GM10248 (cell line): ENCODE data around the gene GALNT2.

Experiments
- CTCF ChIA-PET: fragments of 300-600 bp; sonication (Branson Sonifier 250); formaldehyde crosslinking; extraction: SDS; loops from one replicate; lab custom pipeline; 2021; ENCODE audit warnings: antibody characterized with exemption; lab: Yijun Ruan, JAX
- POLR2A ChIA-PET: fragments of 350-650 bp; sonication (Branson Sonifier 250); formaldehyde crosslinking; extraction: SDS; loops from one replicate; lab custom pipeline; 2020; ENCODE audit warnings: antibody characterized with exemption; lab: Yijun Ruan, JAX
- DNase-seq: peaks from one replicate; pipeline ENCODE4 v3.0.0; 2012; ENCODE audit errors: extremely low spot score
- TF ChIP-seq, protein P1 (sequence below): IDR thresholded peaks from 2 replicates; pipeline ENCODE4 v1.5.1; 2012; ENCODE audit warnings: mild to moderate bottlenecking, low read depth; ENCODE audit errors: extremely low read depth, missing control alignments, control extremely low read depth

GALNT2 gene

DNA sequence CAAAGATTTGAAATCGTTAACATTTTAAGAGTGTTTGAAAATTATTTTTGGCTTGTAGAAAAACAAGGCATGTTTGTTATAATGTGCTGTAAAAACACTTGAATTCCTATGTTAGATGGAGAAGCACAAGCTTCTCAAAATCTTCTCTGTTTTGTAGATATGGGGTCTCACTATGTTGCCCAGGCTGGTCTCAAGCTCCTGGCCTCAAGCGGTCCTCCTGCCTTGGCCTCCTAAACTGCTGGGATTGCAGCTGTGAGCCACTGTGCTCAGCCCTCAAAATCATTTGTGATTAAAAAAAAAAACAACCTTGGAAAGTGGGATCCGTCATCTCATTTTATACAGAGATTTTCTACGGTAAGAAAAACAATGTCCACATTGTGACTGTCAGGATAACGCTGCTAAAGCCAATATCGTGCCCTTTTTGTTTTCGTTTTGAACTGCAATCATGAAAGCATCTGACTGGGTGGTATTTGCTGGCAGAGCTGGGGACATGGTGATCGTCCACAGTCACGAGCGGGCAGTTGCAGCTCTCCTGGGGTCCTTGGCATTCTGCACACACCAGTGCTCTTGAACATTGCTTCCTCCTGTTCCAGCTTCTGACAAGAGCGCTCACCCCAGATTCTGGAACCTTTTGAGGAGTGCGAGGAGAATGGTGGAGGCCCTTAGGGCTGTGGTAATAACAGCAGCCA is 246.6 kb downstream of the GALNT2 start:
- no peak for DNase-seq
- TF ChIP-seq, protein P1, sequence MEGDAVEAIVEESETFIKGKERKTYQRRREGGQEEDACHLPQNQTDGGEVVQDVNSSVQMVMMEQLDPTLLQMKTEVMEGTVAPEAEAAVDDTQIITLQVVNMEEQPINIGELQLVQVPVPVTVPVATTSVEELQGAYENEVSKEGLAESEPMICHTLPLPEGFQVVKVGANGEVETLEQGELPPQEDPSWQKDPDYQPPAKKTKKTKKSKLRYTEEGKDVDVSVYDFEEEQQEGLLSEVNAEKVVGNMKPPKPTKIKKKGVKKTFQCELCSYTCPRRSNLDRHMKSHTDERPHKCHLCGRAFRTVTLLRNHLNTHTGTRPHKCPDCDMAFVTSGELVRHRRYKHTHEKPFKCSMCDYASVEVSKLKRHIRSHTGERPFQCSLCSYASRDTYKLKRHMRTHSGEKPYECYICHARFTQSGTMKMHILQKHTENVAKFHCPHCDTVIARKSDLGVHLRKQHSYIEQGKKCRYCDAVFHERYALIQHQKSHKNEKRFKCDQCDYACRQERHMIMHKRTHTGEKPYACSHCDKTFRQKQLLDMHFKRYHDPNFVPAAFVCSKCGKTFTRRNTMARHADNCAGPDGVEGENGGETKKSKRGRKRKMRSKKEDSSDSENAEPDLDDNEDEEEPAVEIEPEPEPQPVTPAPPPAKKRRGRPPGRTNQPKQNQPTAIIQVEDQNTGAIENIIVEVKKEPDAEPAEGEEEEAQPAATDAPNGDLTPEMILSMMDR, result no peak
- CTCF ChIA-PET, result interaction anchor here (2.8 kb wide), 1 partner anchor 652 kb away, joined by 9 read pairs; no protein-coding TSS in a partner anchor
- POLR2A ChIA-PET, result interaction anchor here (0.6 kb wide), 1 partner anchor 203 kb away, joined by 3 read pairs; no protein-coding TSS in a partner anchor

DNA sequence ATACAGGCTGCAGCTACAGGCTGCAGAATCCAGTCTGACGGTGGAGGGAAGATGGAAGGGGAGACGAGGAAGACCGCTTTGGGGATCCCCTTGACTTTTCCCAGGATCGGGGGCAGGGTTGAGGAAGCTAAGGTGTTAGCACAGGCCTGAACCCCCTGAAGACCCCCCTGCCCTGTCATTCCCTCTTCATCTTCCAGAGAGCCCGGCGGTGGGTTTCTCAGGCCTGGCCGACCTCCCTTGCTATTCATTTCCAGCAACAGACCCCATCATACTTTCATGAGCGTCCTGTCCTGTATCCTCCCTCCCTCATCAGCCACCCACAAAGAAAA is 247.1 kb downstream of the GALNT2 start:
- DNase-seq, result no peak
- POLR2A ChIA-PET, result no interaction called here
- TF ChIP-seq, protein P1, result no peak
- CTCF ChIA-PET, result interaction anchor here (1.0 to 2.8 kb wide), 2 partner anchors 653 to 1056 kb away, joined by 3 to 9 read pairs; no protein-coding TSS in a partner anchor

DNA sequence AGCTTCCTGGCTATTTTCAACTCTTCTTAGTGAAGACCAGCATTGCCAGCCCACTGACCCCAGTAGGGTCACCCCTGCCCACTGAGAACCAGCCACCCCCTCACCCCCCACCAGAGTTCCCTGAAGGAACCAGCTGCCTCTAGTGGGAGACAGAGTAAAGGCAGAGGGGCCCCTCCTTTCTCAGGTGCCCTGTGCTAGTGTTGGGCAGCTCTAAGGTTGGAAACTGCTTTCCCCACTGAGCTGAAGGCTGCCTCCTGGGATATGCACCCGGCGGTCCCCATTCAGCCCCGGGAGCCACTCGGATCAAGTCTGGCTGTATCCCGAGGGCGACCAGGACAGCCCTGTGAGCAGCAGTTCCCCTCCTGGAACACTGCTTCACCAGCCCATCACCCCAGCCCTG is 248.1 kb downstream of the GALNT2 start:
- TF ChIP-seq, protein P1, result no peak
- CTCF ChIA-PET, result interaction anchor here (0.9 to 2.8 kb wide), 3 partner anchors 19 to 1057 kb away, joined by 3 to 9 read pairs (median 3); no protein-coding TSS in a partner anchor
- DNase-seq, result no peak
- POLR2A ChIA-PET, result no interaction called here

DNA sequence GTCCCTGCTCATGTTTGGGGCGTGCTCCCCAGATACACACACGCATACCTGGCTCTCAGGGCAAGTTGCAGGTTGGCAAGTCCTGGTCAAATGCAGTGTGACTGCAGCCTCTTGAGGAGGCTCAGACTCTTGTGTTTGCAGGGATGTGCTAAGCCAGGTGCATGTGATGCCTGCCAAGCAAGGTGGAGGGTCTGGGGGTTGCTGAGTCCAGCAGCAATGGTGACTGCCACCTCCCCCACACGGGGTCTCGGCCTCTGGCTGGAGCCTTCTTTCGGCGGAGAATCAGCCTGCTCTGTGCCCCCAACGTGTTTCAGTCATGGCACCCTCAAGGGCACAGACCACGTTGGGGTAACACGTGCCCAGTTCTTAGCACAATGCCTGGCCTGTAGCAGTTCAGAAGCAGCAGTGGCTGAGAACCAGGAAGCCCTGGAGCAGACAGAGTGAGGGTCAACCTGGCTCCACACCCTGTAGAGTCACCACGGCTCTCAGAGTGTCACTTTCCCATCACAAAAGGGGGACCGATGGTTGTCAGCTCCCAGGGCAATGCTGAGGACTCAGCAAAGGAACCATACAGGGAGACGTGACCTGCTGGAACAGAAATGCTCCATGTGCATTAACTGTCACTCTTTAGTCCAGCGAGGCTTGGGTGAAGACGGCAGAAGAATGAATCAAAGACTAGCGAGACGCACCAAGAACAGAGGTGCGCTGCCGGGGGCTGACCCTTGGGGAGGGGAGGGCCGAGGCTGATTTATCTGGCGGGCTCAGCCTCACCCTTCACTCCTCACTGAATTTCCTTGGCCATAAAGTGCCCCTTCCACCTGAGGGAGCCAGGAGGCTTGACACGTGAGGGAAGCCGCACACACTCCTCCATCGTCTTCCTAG is 250.1 kb downstream of the GALNT2 start:
- ChIA-PET CTCF (interaction anchor here (1.3 kb wide), 1 partner anchor 656 kb away, joined by 4 read pairs; no protein-coding TSS in a partner anchor), POLR2A (no interaction called here)
- TF ChIP-seq, protein P1, result no peak
- no peak for DNase-seq

DNA sequence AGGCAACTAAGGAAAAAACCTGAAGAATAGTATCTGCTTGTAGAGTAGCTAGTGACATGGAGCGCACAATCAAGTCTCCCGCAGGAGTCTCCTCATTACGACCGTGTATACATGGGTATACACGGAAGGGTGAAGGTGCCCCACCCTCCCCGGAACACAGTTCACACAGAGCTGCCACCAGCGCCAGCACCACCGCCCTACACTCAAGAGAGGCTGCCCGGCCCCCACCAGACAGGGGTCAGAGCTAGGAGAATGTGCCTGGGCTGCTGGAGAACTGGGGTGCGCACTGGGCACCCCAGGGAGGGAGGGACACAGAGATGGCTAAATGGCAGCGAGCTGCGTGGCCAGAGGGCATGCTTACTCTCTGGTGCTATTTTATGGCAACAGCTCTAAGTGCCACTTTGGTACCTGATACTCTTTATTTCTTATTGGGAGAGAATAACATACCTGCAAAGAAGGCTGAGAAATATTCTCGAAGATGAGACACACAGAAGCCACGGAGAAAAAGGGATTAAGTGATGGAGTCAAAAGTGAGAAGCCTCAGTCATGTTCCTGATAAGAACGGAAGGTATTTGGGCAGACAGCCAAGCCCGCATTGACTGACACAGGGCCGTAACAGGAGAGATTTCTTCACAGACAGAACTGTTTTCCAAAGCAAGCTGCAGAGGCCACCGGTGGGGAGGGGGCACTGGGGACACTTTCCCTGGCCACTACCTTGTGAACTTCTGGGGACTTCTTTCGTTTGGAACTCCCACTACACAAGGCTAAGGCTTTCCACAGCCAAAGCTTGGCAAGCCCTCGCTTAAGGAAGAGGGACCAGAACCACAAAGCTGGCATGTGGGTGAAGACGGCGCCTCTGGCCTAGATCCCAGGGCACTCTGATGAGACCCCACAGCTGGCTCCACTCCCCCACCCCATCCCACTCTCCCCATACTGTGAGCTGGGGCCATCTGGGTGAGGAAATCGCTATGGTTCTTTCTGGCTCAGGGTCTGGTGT is 251.1 kb downstream of the GALNT2 start:
- ChIA-PET CTCF (interaction anchor here (1.3 kb wide), 1 partner anchor 657 kb away, joined by 4 read pairs; no protein-coding TSS in a partner anchor), POLR2A (no interaction called here)
- no peak for DNase-seq
- TF ChIP-seq, protein P1, result no peak
